Tibial nerve (tissue), 4 donors: Measurements from ENCODE around the gene WIZ.

ENCODE experiments used
- CTCF ChIP-seq, 5 experiments: fragments of 200-600 bp in 3 of 5; fragments of 450-650 bp in 2 of 5; sonication (generic) in 3 of 5; IDR thresholded peaks; one replicate each; pipeline ENCODE4 v1.5.1; 2016 to 2019; ENCODE audit warnings: antibody characterized with exemption in 5 of 5, mild to moderate bottlenecking in 3 of 5, moderate library complexity in 2 of 5
- EP300 ChIP-seq, 2 donors: sonication (generic); formaldehyde crosslinking; IDR thresholded peaks; one replicate each; pipeline ENCODE4 v1.6.1; 2017; ENCODE audit warnings: antibody characterized with exemption in 2 of 2, mild to moderate bottlenecking in 1 of 2

DNA sequence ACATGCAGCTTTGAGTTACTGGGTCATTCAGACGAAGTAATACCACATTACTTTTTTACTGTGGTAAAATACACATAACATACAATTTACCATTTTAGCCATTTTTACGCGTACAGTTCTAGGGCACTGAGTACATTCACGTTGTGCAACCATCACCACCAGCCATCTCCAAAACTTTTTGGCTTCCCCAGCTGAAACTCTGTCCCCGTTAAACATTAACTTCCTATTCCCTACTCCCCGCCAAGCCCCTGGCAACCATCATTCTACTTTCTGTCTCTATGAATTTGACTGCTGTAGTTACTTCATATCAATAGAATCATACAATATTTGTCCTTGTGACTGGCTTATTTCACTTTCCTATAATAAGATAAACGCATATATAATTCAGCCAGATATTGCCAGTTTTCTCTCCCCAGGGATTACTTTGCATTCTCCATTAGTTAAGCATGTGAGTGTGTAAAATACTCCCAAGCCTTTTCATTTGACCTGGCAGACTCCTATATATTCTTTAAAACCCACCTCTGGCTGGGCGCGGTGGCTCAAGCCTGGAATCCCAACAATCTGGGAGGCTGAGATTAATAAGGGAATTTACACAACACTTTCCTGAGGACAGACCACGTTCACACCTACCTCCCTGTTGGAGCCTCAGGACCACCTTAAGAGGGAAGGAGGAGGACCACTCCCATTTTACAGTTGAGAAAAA is 48.6 kb upstream of the WIZ start:
- TF ChIP-seq CTCF (IDR thresholded peaks at IDR 0.05) (no peak), EP300 (IDR thresholded peaks at IDR 0.05) (no peak)
